GM18502 (cell line): ENCODE measurements around the gene ZCCHC24.

ENCODE experiments used
- ATAC-seq: cut with Tn5 transposase; IDR thresholded peaks from one replicate; pipeline ENCODE4 v1.9.1; 2021; ENCODE audit warnings: mild to moderate bottlenecking; ENCODE audit not compliant: unreplicated experiment, poor library complexity

The ZCCHC24 gene

GRCh38 chr10:79352035-79352877 is 93.2 kb downstream of the ZCCHC24 start:
- ATAC-seq: no peak

GRCh38 chr10:79351332-79351731 is 94.1 kb downstream of the ZCCHC24 start:
- ATAC-seq: no peak

GRCh38 chr10:79350407-79351154 is 94.8 kb downstream of the ZCCHC24 start:
- no peak for ATAC-seq

- no peak for ATAC-seq
Observed at GRCh38 chr10:79349766-79350406, 95.5 kb downstream of the ZCCHC24 start.

- no peak for ATAC-seq
Observed at GRCh38 chr10:79349072-79349491, 96.3 kb downstream of the ZCCHC24 start.

GRCh38 chr10:79348640-79348988 is 96.8 kb downstream of the ZCCHC24 start:
- no peak for ATAC-seq

GRCh38 chr10:79347894-79348639 is 97.4 kb downstream of the ZCCHC24 start:
- ATAC-seq: peak; percentile 73

- peak; percentile 84 for ATAC-seq
Observed at GRCh38 chr10:79347226-79347893, 98.1 kb downstream of the ZCCHC24 start, which contains the start of gene PPIF. TSS of gene PPIF (plus strand) at chr10:79347469. CDS start at chr10:79347549, 80 bp downstream.

- ATAC-seq: no peak
Observed at GRCh38 chr10:79346388-79347225, 98.8 kb downstream of the ZCCHC24 start.

GRCh38 chr10:79346012-79346340 is 99.4 kb downstream of the ZCCHC24 start:
- ATAC-seq: no peak

- no peak for ATAC-seq
Observed at GRCh38 chr10:79345241-79346011, 100.0 kb downstream of the ZCCHC24 start.

- ATAC-seq: no peak
Observed at GRCh38 chr10:79344502-79345195, 100.8 kb downstream of the ZCCHC24 start.

- no peak for ATAC-seq
Observed at GRCh38 chr10:79342811-79343561, 102.4 kb downstream of the ZCCHC24 start.

GRCh38 chr10:79342295-79342761 is 103.1 kb downstream of the ZCCHC24 start:
- ATAC-seq: no peak

- no peak for ATAC-seq
Observed at GRCh38 chr10:79340646-79341244, 104.7 kb downstream of the ZCCHC24 start.

- ATAC-seq: no peak
Observed at GRCh38 chr10:79339266-79339665, 106.2 kb downstream of the ZCCHC24 start.
